ENCODE results near the gene TBC1D22B.
A peak's percentile ranks its signal among the peaks of the same experiment; 100 is the strongest.

The TBC1D22B gene, protein sequence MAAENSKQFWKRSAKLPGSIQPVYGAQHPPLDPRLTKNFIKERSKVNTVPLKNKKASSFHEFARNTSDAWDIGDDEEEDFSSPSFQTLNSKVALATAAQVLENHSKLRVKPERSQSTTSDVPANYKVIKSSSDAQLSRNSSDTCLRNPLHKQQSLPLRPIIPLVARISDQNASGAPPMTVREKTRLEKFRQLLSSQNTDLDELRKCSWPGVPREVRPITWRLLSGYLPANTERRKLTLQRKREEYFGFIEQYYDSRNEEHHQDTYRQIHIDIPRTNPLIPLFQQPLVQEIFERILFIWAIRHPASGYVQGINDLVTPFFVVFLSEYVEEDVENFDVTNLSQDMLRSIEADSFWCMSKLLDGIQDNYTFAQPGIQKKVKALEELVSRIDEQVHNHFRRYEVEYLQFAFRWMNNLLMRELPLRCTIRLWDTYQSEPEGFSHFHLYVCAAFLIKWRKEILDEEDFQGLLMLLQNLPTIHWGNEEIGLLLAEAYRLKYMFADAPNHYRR

GRCh38 chr6:37257634-37258404 is at the start of gene TBC1D22B, which contains the start of gene TMEM217:
TSS of gene TBC1D22B (plus strand) at chr6:37257772. CDS start at chr6:37257918, 146 bp downstream.
TSS of gene TMEM217 (minus strand) at chr6:37258144. CDS start at chr6:37219030, 39,114 bp downstream.
- peak; percentile 89 to 92 for DNase-seq (ENCODE audit: low read depth in 2 of 2)

DNA sequence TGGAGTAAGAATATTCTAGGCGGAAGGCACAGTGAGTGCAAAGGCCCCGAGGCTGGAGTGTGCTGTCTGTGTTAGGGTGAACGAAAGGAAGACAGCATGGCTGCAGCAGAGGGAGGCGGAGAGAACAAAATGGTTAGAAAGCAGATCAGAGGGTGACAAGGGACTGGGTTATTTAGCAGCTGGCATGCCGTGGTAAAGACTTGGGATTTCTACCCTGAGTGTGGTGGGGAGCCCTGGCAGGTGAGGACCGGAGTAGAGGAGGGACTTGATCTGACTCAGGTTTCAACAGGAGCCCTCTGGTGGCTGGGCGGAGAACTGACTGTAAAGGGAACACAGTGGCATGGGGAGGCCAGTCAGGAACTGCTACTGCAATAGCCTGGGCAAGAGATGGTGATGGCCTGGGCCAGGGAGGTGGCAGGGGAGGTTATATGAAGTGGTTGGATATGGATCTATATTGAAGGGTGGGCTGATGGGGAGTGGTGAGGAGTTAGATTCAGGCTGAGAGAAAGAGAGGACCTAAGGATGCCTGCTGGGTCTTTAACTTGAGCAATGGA is 49.6 kb upstream of the TBC1D22B start:
- DNase-seq (ENCODE audit: low read depth in 2 of 2) = peak; percentile 69 to 76

DNA sequence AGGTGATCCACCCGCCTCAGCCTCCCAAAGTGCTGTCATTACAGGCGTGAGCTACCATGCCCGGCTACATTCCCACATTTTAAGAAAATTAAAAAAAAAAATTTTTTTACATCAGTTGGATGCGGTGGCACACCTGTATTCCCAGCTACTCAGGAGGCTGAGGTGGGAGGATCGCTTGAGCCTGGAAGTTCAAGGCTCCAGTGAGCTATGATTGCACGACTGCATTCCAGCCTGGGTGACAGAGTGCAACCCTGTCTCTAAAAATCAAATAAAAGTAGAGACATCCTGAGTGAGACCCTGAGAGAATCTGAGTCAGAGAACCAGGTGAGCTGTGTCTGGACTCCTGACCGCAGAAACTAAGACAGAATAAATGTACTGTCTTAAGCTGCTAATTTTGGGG is 48.8 kb upstream of the TBC1D22B start:
- DNase-seq (ENCODE audit: low read depth in 2 of 2) = no peak

DNA sequence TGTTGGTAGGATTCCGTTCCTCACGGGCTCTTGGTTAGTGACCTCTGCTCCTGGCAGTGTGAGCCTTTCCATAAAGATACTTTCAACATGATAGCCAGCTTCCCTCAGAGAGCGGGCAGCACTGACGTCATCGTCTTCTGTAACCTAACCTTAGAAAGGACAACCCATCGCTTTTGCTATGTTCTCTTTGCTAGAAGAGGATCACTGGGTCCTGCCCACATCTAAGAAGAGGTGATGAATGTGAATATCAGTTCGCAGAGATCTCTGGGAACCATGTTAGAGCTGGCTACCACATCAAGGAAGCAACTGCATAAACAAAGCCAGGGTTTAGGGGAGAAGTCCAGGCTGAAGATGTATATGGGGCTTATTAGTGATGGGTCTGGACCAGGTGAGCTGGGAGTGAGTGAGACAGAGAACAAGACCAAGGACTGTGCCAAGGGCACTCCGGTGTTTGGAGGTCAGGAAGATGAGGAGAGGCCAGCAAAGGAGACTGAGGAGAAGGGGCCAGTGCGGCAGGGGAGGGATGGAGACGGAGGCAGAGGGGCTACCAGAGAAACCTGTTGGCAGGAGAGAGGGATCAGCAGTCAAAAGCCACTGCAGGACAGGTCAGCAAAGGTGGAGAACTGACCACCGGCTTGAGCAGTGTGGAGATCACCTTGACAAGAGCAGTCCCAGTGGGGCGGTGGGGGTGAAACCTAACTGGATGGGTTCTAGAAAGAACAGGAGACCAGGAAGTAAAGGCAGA is 47.9 kb upstream of the TBC1D22B start:
- DNase-seq (ENCODE audit: low read depth in 2 of 2) = peak in 1 of 2 donors; percentile 16

- peak; percentile 48 to 49 for DNase-seq (ENCODE audit: low read depth in 2 of 2)
These were observed 47.1 kb upstream of the TBC1D22B start for GRCh38 chr6:37210313-37210968.

DNA sequence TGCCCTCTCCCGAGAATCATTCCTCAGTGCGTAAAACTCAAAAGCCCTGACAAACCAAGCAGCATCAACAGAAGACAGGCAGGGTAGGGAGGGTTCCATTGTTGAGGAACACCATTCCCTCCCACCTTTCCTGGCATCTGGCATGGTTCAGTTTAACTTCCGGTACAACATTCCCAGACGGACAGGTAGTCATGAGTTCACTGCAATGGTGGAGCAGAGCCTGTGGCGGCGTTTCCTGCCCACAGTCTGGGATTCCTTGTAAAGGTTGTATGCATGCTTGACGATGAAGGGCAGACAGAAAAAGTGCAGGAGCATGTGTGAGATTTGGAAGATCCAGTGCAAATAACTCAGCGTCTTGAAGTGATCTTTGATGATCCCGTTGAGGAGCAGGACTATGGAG is 45.3 kb upstream of the TBC1D22B start:
- DNase-seq (ENCODE audit: low read depth in 2 of 2) = no peak

DNA sequence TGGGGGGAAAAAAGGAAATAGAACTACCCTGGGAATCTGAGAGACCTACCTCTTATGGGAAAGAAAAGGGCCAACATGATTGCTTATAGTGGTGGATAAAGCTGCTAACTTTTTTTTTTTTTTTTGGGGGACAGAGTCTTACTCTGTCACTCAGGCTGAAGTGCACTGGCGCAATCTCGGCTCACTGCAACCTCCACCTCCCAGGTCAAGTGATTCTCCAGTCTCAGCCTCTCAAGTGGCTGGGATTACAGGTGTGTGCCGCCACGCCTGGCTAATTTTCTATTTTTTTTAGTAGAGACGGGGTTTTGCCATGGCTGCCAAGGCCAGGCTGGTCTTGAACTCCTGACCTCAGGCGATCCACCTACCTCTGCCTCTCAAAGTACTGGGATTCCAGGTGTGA is 39.5 kb upstream of the TBC1D22B start:
- DNase-seq (ENCODE audit: low read depth in 2 of 2) = no peak

DNA sequence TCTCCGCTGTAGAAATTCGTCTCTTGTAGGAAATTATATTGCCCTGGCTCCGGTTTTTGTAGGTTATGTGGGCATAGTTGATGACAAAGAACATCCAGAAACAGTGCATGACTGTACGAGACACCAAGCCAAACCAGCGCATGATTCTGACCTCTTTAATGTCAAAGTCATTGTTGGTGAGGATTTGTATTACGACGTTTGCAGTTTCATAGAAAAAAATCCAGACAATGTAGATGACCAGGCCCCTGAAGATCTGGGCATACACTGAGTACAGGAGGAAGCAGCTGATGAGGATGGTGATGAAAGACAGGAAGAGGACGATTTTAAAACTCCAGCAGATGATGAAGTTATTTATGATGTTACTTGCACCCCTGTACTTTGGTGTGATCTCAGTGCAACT is 39.1 kb upstream of the TBC1D22B start:
- DNase-seq (ENCODE audit: low read depth in 2 of 2) = no peak

DNA sequence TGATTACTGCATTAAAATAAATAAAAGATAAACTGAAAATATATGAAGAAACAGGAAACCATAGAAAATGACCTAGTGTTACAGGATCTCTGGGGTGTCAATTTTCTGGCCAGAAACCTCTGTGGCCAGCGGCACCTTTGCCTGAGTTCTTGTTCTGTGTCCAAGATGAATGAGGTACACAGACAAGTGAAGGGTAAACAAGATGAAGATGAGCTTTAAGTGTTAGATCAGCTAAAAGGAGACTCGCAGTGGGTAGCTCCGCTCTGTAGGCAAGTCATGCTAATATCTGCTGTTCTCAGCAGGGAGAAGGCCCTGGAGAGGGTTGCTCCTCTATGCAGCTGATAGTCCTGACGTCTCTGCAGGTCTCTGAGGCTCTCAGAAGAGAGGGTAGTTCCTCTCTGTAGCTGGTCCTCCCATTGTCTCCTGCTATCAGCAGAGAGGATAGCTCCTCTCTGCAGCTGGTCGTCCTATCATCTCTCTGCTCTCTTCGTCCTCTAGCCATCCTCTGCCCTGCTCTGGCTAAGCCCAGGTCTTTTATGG is 35.9 kb upstream of the TBC1D22B start:
- no peak for DNase-seq (ENCODE audit: low read depth in 2 of 2)

GRCh38 chr6:37222125-37222967 is 35.2 kb upstream of the TBC1D22B start:
- DNase-seq (ENCODE audit: low read depth in 2 of 2) = peak; percentile 14 to 41

DNA sequence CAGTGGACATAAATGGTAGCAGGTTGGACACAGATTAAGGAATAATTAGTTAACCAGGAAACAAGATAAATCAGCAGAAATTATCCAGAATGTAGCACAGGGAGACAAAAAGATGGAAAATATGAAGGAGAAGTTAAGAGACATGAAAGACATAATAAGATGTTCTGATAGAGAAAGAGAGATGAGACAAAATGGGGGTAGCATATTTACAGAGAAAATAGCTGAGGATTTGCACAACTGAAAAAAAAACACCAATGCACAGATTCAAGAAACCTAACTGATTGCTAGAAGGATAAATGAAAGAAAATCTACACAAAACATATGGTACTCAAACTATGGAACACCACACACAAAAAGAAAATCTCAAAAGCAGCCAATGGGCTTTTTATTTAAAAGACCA is 34.6 kb upstream of the TBC1D22B start:
- no peak for DNase-seq (ENCODE audit: low read depth in 2 of 2)

GRCh38 chr6:37225350-37226169 is 32.0 kb upstream of the TBC1D22B start:
- DNase-seq (ENCODE audit: low read depth in 2 of 2) = no peak

DNA sequence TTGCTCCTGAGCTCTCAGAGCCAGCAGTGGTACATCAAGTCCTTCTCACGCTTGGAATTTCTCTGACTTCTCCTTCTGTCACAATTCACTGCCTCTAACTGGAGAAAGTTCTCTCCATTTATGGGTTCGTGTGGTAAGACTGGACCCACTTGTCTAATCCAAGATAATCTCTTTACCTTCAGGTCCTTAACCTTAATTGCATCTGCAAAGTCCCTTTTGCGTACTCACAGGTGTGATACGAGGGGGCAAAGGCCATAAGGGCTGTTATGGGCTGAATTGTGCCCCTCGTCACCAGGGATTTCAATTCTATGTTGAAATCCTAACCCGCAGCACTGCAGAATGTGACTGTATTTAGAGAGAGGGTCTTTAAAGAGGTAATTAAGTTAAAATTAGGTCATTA is 27.5 kb upstream of the TBC1D22B start:
- no peak for DNase-seq (ENCODE audit: low read depth in 2 of 2)

DNA sequence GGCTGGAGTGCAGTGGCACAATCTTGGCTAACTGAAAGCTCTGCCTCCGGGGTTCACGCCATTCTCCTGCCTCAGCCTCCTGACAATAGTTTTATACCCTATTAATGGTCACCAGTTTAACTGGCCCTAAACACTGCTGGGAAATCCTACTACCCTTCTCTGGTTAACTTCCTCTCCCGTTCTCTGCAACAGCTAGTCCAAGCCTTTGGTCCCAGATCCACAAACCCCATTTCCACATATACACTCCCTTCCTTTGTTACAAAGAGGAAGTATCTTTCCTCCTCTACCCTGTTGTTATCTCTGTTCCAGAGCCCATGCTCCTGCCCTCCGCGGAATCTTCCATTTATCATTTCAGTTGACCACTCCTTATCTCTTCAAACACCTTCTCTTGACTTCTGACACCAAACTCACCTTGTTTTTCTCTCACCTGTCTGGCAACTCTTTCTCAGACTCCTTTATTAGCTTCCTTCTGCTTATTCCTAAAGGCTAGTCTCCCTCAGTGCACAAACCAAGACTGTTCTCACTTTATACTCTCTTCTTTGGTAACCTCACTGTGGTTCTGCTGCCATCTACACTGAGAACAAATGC is 25.0 kb upstream of the TBC1D22B start:
- DNase-seq (ENCODE audit: low read depth in 2 of 2) = no peak

DNA sequence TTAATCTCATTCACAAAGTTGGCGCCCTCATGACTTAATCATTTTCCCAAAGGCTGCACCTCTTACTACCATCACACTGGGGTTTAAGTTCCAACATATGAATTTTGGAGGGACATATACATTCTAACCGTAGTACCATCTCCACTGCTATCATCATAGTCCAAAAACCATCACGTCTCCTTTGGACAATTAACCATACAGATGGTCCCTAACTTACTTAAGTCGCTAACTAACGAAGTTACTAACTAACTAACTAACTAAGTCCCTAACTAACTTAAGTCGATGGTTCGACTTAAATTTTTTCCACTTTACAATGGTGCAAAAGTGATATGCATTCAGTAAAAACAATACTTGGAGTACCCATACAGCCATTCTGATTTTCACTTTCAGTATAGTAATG is 24.0 kb upstream of the TBC1D22B start:
- DNase-seq (ENCODE audit: low read depth in 2 of 2) = no peak

GRCh38 chr6:37236921-37237320 is 20.7 kb upstream of the TBC1D22B start:
- DNase-seq (ENCODE audit: low read depth in 2 of 2) = no peak

DNA sequence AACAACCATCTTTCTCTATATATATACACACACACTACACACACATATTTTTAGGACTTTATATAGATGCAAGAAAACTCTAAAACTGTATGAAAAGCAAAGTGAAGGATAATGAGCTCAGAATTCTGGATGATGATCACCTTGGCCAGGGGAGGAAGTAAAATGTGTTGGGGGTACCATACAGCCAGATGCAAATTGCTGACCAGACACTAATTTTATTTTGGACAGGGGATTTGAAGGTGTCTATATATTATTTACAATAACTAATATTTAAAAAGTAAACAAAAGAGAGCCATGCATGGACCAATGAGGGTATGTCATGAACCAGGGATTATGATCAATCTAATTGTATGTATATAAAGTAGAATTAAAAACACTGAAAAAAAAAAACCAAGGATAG is 19.8 kb upstream of the TBC1D22B start:
- no peak for DNase-seq (ENCODE audit: low read depth in 2 of 2)

DNA sequence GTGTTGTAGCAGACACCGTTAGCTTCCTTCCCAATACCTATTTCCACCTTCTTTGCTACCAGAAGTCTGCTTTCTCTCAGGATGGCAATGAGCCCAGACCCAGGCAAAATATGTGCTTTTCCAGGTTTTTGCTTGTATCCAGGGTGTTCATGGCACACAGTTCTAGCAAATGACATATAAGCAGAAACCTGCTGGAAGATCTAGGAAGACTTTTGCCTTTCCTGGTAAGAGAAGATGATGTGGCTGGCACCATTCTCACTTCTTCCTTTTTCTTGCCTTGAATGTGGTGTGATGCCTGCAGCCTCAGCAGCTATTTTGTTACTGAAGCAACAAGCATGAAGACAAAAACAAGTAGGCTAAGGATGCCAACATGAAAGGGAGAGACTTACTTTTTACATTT is 19.2 kb upstream of the TBC1D22B start:
- DNase-seq (ENCODE audit: low read depth in 2 of 2) = no peak

DNA sequence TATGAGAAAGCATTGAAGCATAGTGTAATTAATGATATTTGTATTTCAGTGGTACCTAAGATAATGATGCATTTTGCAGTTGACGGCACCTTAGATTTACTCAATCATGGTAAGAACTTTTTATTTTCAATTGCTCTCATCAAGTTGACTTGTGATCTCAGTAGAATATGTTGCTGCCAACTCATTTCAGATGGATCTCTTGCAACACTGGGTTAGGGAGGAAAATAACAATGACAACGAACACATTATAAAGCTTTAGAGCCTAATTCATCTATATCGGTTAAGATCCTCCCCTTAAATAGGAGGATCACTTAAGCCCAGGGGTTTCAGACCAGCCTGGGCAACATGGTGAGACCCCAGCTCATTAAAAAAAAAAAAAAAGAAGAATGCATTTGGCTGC is 18.0 kb upstream of the TBC1D22B start:
- DNase-seq (ENCODE audit: low read depth in 2 of 2) = no peak
